C4-2B (cell line): ENCODE results near the gene COMT.

Source experiments
- ZFX ChIP-seq: fragments of 450-650 bp; IDR thresholded peaks from 2 replicates; pipeline ENCODE4 v1.6.1; 2017
- TF ChIP-seq, protein P1 (sequence below): fragments of 450-650 bp; conservative IDR thresholded peaks from 2 replicates; pipeline ENCODE4 v1.5.1; 2017; ENCODE audit warnings: mild to moderate bottlenecking

DNA sequence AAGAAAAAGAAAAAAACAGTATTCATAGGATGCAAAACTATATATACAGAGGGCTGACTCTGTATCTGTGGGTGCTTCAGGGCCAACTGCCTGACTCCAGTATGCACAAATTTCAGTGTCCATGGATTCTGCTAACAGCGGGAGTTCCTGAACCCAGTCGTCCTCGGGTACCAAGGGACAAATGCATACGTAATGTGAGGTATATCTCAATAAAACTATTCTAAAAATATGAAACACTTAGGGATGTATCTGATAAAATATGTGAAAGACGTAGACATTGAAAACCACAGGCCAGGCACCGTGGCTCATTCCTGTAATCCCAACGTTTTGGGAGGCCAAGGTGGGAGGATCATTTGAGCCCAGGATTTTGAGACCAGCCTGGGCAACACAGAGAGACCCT, 13.9 kb upstream of the COMT start:
- TF ChIP-seq, protein P1, sequence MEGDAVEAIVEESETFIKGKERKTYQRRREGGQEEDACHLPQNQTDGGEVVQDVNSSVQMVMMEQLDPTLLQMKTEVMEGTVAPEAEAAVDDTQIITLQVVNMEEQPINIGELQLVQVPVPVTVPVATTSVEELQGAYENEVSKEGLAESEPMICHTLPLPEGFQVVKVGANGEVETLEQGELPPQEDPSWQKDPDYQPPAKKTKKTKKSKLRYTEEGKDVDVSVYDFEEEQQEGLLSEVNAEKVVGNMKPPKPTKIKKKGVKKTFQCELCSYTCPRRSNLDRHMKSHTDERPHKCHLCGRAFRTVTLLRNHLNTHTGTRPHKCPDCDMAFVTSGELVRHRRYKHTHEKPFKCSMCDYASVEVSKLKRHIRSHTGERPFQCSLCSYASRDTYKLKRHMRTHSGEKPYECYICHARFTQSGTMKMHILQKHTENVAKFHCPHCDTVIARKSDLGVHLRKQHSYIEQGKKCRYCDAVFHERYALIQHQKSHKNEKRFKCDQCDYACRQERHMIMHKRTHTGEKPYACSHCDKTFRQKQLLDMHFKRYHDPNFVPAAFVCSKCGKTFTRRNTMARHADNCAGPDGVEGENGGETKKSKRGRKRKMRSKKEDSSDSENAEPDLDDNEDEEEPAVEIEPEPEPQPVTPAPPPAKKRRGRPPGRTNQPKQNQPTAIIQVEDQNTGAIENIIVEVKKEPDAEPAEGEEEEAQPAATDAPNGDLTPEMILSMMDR: no peak
- no peak for TF ChIP-seq ZFX
